ENCODE measurements around the gene CERS4.
A peak's percentile ranks its signal among the peaks of the same experiment; 100 is the strongest.
"Not testable (repeated sequence)": the region's sequence is repeated elsewhere in the genome, so short reads cannot be mapped to it uniquely, and the experiment has no call there.

CERS4 gene

GRCh38 chr19:8204961-8205360 is 4.2 kb upstream of the CERS4 start:
- Histone ChIP-seq H3K9me2 (replicated peaks; ENCODE audit: insufficient read depth, low read length) (no peaks in the 10 kb centered on the region), H3K36me3 (replicated peaks; ENCODE audit: insufficient read depth, low read length) (no peaks in the 10 kb centered on the region), H4K20me1 (ENCODE audit: insufficient read depth, low read length) (no peaks in the 10 kb centered on the region), H3K4me3 (ENCODE audit: low read length) (no peak overlapping the region), H3K4me2 (ENCODE audit: low read depth, low read length) (no peak overlapping the region), H3K9ac (ENCODE audit: low read length) (no peak overlapping the region), H3K27ac (ENCODE audit: low read length) (no peak overlapping the region), H3K4me1 (ENCODE audit: low read length) (no peaks in the 10 kb centered on the region), H3K79me2 (ENCODE audit: low read length) (no peaks in the 10 kb centered on the region), H3F3A (ENCODE audit: insufficient read depth, low read length) (no peaks in the 10 kb centered on the region), H2AFZ (ENCODE audit: low read length) (no peak overlapping the region), H3K9me3 (replicated peaks; ENCODE audit: insufficient read depth, low read length) (no peaks in the 10 kb centered on the region), H3K27me3 (replicated peaks; ENCODE audit: insufficient read depth, low read length) (peaks cover 88% of the 10 kb centered on the region)
- DNase-seq, result no peak
- TF ChIP-seq EZH2phosphoT487 (IDR thresholded peaks at IDR 0.05; ENCODE audit: low read length), result no peak
- no peak for TF ChIP-seq EZH2 (optimal IDR thresholded peaks at IDR 0.05; ENCODE audit: low read depth, low read length)

DNA sequence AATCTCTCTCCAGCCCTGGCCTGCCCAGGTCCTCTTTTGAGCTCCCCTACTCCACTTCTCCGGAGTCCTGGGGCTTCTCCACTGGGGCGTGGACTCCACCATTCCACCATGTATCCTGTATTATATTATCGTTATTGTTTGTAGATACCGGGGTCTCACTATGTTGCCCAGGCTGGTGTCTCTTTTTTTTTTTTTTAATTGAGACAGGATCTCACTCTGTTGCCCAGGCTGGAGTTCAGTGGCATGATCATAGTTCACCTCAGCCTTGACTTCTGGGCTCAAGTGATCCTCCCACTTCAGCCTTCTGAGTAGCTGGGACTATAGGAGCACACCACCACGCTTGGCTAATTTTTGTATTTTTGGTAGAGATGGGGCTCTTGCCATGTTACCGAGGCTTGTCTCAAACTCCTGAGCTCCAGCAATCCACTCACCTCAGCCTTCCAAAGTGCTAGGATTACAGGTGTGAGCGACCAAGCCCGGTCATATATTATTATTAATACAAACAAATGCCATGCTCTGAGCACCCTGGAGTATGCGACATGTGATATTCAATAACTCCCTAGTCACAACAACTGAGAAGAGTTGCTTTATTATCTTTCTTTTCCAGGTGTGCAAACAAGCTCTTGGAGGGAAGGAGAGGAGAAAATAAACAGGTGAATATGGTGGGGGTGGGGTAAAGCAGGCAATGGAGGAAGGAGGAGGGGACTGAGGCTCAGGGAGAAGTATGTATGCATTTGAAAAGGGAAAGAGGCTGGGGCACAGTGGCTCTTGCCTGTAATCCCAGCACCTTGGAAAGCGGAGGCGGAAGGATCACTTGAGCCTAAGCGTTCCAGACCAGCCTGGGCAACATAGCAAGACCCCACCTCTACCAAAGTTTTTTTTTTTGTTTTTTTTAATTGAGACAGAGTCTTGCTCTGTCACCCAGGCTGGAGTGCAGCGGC is 2.8 kb upstream of the CERS4 start:
- TF ChIP-seq EZH2 (optimal IDR thresholded peaks at IDR 0.05; ENCODE audit: low read depth, low read length) (no peak), EZH2phosphoT487 (IDR thresholded peaks at IDR 0.05; ENCODE audit: low read length) (no peak)
- TF ChIP-seq, protein P1, sequence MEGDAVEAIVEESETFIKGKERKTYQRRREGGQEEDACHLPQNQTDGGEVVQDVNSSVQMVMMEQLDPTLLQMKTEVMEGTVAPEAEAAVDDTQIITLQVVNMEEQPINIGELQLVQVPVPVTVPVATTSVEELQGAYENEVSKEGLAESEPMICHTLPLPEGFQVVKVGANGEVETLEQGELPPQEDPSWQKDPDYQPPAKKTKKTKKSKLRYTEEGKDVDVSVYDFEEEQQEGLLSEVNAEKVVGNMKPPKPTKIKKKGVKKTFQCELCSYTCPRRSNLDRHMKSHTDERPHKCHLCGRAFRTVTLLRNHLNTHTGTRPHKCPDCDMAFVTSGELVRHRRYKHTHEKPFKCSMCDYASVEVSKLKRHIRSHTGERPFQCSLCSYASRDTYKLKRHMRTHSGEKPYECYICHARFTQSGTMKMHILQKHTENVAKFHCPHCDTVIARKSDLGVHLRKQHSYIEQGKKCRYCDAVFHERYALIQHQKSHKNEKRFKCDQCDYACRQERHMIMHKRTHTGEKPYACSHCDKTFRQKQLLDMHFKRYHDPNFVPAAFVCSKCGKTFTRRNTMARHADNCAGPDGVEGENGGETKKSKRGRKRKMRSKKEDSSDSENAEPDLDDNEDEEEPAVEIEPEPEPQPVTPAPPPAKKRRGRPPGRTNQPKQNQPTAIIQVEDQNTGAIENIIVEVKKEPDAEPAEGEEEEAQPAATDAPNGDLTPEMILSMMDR (IDR thresholded peaks at IDR 0.05; ENCODE audit: low read length), result no peak
- H4K20me1 ChIP-seq (ENCODE audit: insufficient read depth, low read length), result no peaks in the 10 kb centered on the region
- H3K27ac ChIP-seq (ENCODE audit: low read length), result no peak overlapping the region
- no peak overlapping the region for H3K4me2 ChIP-seq (ENCODE audit: low read depth, low read length)
- no peaks in the 10 kb centered on the region for H3K9me3 ChIP-seq (replicated peaks; ENCODE audit: insufficient read depth, low read length)
- H2AFZ ChIP-seq (ENCODE audit: low read length), result no peak overlapping the region
- no peaks in the 10 kb centered on the region for H3K9me2 ChIP-seq (replicated peaks; ENCODE audit: insufficient read depth, low read length)
- H3K79me2 ChIP-seq (ENCODE audit: low read length), result no peaks in the 10 kb centered on the region
- H3K9ac ChIP-seq (ENCODE audit: low read length), result no peak overlapping the region
- peaks cover 91% of the 10 kb centered on the region for H3K27me3 ChIP-seq (replicated peaks; ENCODE audit: insufficient read depth, low read length)
- no peaks in the 10 kb centered on the region for H3K36me3 ChIP-seq (replicated peaks; ENCODE audit: insufficient read depth, low read length)
- H3K4me1 ChIP-seq (ENCODE audit: low read length), result no peaks in the 10 kb centered on the region
- no peaks in the 10 kb centered on the region for H3F3A ChIP-seq (ENCODE audit: insufficient read depth, low read length)
- no peak overlapping the region for H3K4me3 ChIP-seq (ENCODE audit: low read length)
- DNase-seq, result no peak

DNA sequence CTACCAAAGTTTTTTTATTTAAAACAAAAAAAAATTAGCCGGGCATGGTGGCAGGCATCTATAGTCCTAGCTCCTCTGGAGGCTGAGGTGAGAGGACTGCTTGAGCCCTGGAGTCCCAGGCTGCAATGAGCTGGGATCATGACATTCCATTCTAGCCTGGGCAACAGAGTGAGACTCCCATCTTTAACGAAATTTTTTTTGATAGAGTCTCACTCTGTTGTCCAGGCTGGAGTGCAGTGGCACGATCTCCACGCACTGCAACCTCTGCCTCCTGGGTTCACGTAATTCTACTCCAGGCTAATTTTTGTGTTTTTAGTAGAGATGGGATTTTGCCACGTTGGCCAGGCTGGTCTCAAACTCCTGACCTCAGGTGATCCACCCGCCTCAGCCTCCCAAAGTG is 1.8 kb upstream of the CERS4 start:
- H2AFZ ChIP-seq (ENCODE audit: low read length); H3K9me3 ChIP-seq (replicated peaks; ENCODE audit: insufficient read depth, low read length); H3K4me1 ChIP-seq (ENCODE audit: low read length); H3K4me2 ChIP-seq (ENCODE audit: low read depth, low read length); H4K20me1 ChIP-seq (ENCODE audit: insufficient read depth, low read length); H3K27ac ChIP-seq (ENCODE audit: low read length); H3K9ac ChIP-seq (ENCODE audit: low read length); H3K36me3 ChIP-seq (replicated peaks; ENCODE audit: insufficient read depth, low read length); H3F3A ChIP-seq (ENCODE audit: insufficient read depth, low read length); H3K9me2 ChIP-seq (replicated peaks; ENCODE audit: insufficient read depth, low read length); H3K79me2 ChIP-seq (ENCODE audit: low read length); DNase-seq; H3K4me3 ChIP-seq (ENCODE audit: low read length): not testable (repeated sequence)
- peaks cover 89% of the 10 kb centered on the region for H3K27me3 ChIP-seq (replicated peaks; ENCODE audit: insufficient read depth, low read length)

DNA sequence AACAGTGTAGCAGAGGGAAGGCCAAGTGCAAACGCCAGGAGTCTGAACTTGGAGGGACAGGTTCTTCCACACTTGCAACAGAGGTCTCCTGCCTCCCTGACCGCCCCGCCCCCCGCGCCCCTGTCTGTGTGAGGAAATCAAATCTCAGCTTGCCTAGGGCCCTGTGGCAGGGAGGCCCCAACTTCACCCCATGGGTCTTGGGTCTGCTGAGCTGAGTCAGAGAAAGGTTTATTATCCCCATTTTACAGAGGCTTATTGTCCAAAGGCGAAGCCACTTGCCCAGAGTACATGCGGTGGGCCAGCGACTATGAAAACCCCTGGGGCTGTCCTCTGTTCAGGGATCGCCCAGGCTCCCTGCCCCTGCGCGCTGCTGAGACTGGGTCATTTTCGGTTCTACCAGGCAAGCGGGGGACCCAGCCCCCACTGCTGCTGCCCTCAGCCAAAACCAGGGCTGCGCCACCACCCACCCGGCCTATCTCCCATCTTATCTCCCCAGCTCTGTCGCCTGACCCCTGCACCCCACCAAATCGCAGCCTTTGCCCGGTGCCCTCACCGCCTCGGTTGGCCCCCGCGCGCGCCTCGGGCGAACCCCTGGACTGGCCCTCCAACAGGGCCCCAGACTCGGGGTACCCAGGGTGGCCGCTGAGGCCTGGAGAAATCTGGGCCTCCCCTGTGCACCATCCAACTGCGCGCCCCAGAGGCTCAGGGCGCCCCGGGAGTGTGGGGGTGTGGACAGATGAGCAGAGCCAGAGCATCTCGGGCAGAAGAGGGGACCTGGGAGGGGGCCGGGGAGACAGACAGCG is 850 bp upstream of the CERS4 start:
- Histone ChIP-seq H2AFZ (ENCODE audit: low read length) (no peak overlapping the region), H4K20me1 (ENCODE audit: insufficient read depth, low read length) (no peaks in the 10 kb centered on the region), H3K79me2 (ENCODE audit: low read length) (no peaks in the 10 kb centered on the region), H3K4me2 (ENCODE audit: low read depth, low read length) (peak overlapping the region; percentile 15; the same call in 1 of the 2 replicates), H3K4me3 (ENCODE audit: low read length) (peak overlapping the region; percentile 15; the same call in 1 of the 2 replicates), H3K27ac (ENCODE audit: low read length) (no peak overlapping the region), H3K36me3 (replicated peaks; ENCODE audit: insufficient read depth, low read length) (no peaks in the 10 kb centered on the region), H3K4me1 (ENCODE audit: low read length) (no peaks in the 10 kb centered on the region), H3K9ac (ENCODE audit: low read length) (no peak overlapping the region), H3F3A (ENCODE audit: insufficient read depth, low read length) (no peaks in the 10 kb centered on the region), H3K9me3 (replicated peaks; ENCODE audit: insufficient read depth, low read length) (no peaks in the 10 kb centered on the region), H3K27me3 (replicated peaks; ENCODE audit: insufficient read depth, low read length) (peaks cover 86% of the 10 kb centered on the region), H3K9me2 (replicated peaks; ENCODE audit: insufficient read depth, low read length) (no peaks in the 10 kb centered on the region)
- TF ChIP-seq, protein P1 (IDR thresholded peaks at IDR 0.05; ENCODE audit: low read length), result no peak
- no peak for TF ChIP-seq EZH2 (optimal IDR thresholded peaks at IDR 0.05; ENCODE audit: low read depth, low read length)
- no peak for TF ChIP-seq EZH2phosphoT487 (IDR thresholded peaks at IDR 0.05; ENCODE audit: low read length)
- DNase-seq, result no peak

Measured in MM.1S (cell line).